RWPE2 (cell line): ENCODE measurements around the gene PTPRU.
A peak's percentile ranks its signal among the peaks of the same experiment; 100 is the strongest.
"Not testable (repeated sequence)": the region's sequence is repeated elsewhere in the genome, so short reads cannot be mapped to it uniquely, and the experiment has no call there.

ENCODE experiments used
- ATAC-seq: fragments of 200-7000 bp; cut with Tn5 transposase; 3 replicates; pipeline ENCODE4 v1.9.1; 2021; ENCODE audit warnings: low read depth
- DNase-seq: peaks from one replicate; pipeline ENCODE4 v3.0.0-alpha.2; 2020; ENCODE audit warnings: low spot score
- H3K27ac ChIP-seq: fragments of 450-650 bp; 2 replicates; pipeline ENCODE4 v1.5.1; 2017; ENCODE audit warnings: mild to moderate bottlenecking; ENCODE audit not compliant: poor library complexity, severe bottlenecking
- H3K27me3 ChIP-seq: fragments of 250-450 bp; sonication (Bioruptor Pico); 2 replicates; pipeline ENCODE4 v1.5.1; 2021; ENCODE audit warnings: mild to moderate bottlenecking, moderate library complexity; ENCODE audit not compliant: insufficient read depth, poor library complexity, severe bottlenecking
- H3K36me3 ChIP-seq: fragments of 250-450 bp; sonication (Bioruptor Pico); 2 replicates; pipeline ENCODE4 v1.5.1; 2020; ENCODE audit warnings: low read depth, mild to moderate bottlenecking, moderate library complexity
- H3K4me1 ChIP-seq: fragments of 250-450 bp; sonication (Bioruptor Pico); 2 replicates; pipeline ENCODE4 v1.5.1; 2021; ENCODE audit warnings: mild to moderate bottlenecking, moderate library complexity; ENCODE audit not compliant: insufficient read depth, poor library complexity, severe bottlenecking
- H3K4me3 ChIP-seq: fragments of 250-450 bp; sonication (Bioruptor Pico); 2 replicates; pipeline ENCODE4 v1.5.1; 2021; ENCODE audit warnings: mild to moderate bottlenecking, moderate library complexity; ENCODE audit not compliant: severe bottlenecking
- H3K9me3 ChIP-seq: fragments of 250-450 bp; sonication (Bioruptor Pico); 2 replicates; pipeline ENCODE4 v1.5.1; 2021; ENCODE audit warnings: mild to moderate bottlenecking, moderate library complexity; ENCODE audit not compliant: severe bottlenecking
- CTCF ChIP-seq: fragments of 450-650 bp; IDR thresholded peaks from one replicate; pipeline ENCODE4 v1.5.1; 2017; ENCODE audit warnings: mild to moderate bottlenecking, moderate library complexity; ENCODE audit not compliant: poor library complexity, severe bottlenecking

The PTPRU gene

GRCh38 chr1:29230204-29230552 lies 6.1 kb upstream of the PTPRU start:
- no peaks in the 10 kb centered on the region for H3K27me3 ChIP-seq
- DNase-seq (no peak), ATAC-seq (no peak)
- peaks cover 4% of the 10 kb centered on the region for H3K4me1 ChIP-seq
- no peak overlapping the region for H3K27ac ChIP-seq
- H3K4me3 ChIP-seq = peak overlapping the region; percentile 92
- no peaks in the 10 kb centered on the region for H3K9me3 ChIP-seq
- TF ChIP-seq CTCF = no peak
- no peaks in the 10 kb centered on the region for H3K36me3 ChIP-seq

- Histone ChIP-seq H3K9me3 (no peaks in the 10 kb centered on the region), H3K4me1 (peaks cover 4% of the 10 kb centered on the region), H3K27me3 (no peaks in the 10 kb centered on the region), H3K36me3 (no peaks in the 10 kb centered on the region), H3K4me3 (peak within 1 kb of the TSS; percentile 92), H3K27ac (no peak within 1 kb of the TSS)
- ATAC-seq (peak; percentile 94), DNase-seq (peak; percentile 79)
- TF ChIP-seq CTCF = peak; percentile 45
Measured at GRCh38 chr1:29230553-29231378, 5.6 kb upstream of the PTPRU start, which contains the start of gene MECR. Gene MECR (minus strand): TSS chr1:29230934. CDS start chr1:29230906, 28 bp downstream.

- H3K27me3 ChIP-seq = no peaks in the 10 kb centered on the region
- H3K9me3 ChIP-seq = no peaks in the 10 kb centered on the region
- H3K4me1 ChIP-seq = peaks cover 4% of the 10 kb centered on the region
- H3K36me3 ChIP-seq = no peaks in the 10 kb centered on the region
- no peak overlapping the region for H3K4me3 ChIP-seq
- DNase-seq = no peak
- no peak for ATAC-seq
- no peak overlapping the region for H3K27ac ChIP-seq
- no peak for TF ChIP-seq CTCF
Measured at GRCh38 chr1:29232387-29232786, 3.9 kb upstream of the PTPRU start.

- DNase-seq (no peak), ATAC-seq (no peak)
- no peak for TF ChIP-seq CTCF
- H3K27ac ChIP-seq = no peak overlapping the region
- no peaks in the 10 kb centered on the region for H3K36me3 ChIP-seq
- peaks cover 7% of the 10 kb centered on the region for H3K4me1 ChIP-seq
- no peak overlapping the region for H3K4me3 ChIP-seq
- H3K27me3 ChIP-seq = no peaks in the 10 kb centered on the region
- no peaks in the 10 kb centered on the region for H3K9me3 ChIP-seq
Measured at GRCh38 chr1:29233693-29234092, 2.6 kb upstream of the PTPRU start.

GRCh38 chr1:29234471-29234870 lies 1.9 kb upstream of the PTPRU start:
- TF ChIP-seq CTCF = no peak
- no peak overlapping the region for H3K4me3 ChIP-seq
- H3K27me3 ChIP-seq = no peaks in the 10 kb centered on the region

GRCh38 chr1:29234881-29235280 lies 1.4 kb upstream of the PTPRU start:
- not testable (repeated sequence) for H3K4me3 ChIP-seq, ATAC-seq, H3K27me3 ChIP-seq, H3K27ac ChIP-seq, DNase-seq, H3K9me3 ChIP-seq, H3K36me3 ChIP-seq
- H3K4me1 ChIP-seq = peaks cover 15% of the 10 kb centered on the region

More at GRCh38 chr1:29234471-29234870, 1.9 kb upstream of the PTPRU start:
- DNase-seq (no peak), ATAC-seq (no peak)
- H3K27ac ChIP-seq = no peak overlapping the region
- H3K9me3 ChIP-seq = no peaks in the 10 kb centered on the region
- H3K4me1 ChIP-seq = peaks cover 15% of the 10 kb centered on the region
- H3K36me3 ChIP-seq = no peaks in the 10 kb centered on the region
